H9 (cell line): ENCODE results near the gene ABCA1. TPM values are rescaled to one million over a fixed set of nuclear protein-coding genes. Genes with fewer than 3 reads are reported as not detected.

Source experiments
- DNase-seq: peaks from one replicate; pipeline ENCODE4 v3.0.0-alpha.2; 2017
- H2AFZ ChIP-seq: one replicate; pipeline ENCODE4 v1.6.1; 2013; ENCODE audit warnings: mild to moderate bottlenecking, low read length, control low read depth, moderate library complexity
- H2AK5ac ChIP-seq: 2 replicates; pipeline ENCODE4 v1.6.1; 2013; ENCODE audit warnings: low read length, control low read depth, mixed read lengths; ENCODE audit not compliant: insufficient read length
- H2BK120ac ChIP-seq: one replicate; pipeline ENCODE4 v1.6.1; 2013; ENCODE audit warnings: low read depth, mild to moderate bottlenecking, low read length, control low read depth, inconsistent platforms; ENCODE audit not compliant: poor library complexity, severe bottlenecking
- H2BK12ac ChIP-seq: 2 replicates; pipeline ENCODE4 v1.6.1; 2013; ENCODE audit warnings: low read length, control low read depth, mixed read lengths, low read depth; ENCODE audit not compliant: insufficient read length
- H2BK15ac ChIP-seq: 2 replicates; pipeline ENCODE4 v1.6.1; 2013; ENCODE audit warnings: low read depth, low read length, control low read depth
- H2BK20ac ChIP-seq: one replicate; pipeline ENCODE4 v1.6.1; 2013; ENCODE audit warnings: low read depth, mild to moderate bottlenecking, low read length, control low read depth, inconsistent platforms; ENCODE audit not compliant: poor library complexity, severe bottlenecking
- H2BK5ac ChIP-seq: 2 replicates; pipeline ENCODE4 v1.6.1; 2013; ENCODE audit warnings: low read length, control low read depth, mixed read lengths; ENCODE audit not compliant: insufficient read length
- H3K14ac ChIP-seq: 2 replicates; pipeline ENCODE4 v1.6.1; 2013; ENCODE audit warnings: low read length, control low read depth; ENCODE audit not compliant: insufficient read depth
- H3K18ac ChIP-seq: 2 replicates; pipeline ENCODE4 v1.6.1; 2013; ENCODE audit warnings: low read depth, mild to moderate bottlenecking, mixed read lengths, low read length, control low read depth; ENCODE audit not compliant: insufficient read length
- H3K23ac ChIP-seq: 2 replicates; pipeline ENCODE4 v1.6.1; 2013; ENCODE audit warnings: low read length, control low read depth, mixed read lengths, low read depth; ENCODE audit not compliant: insufficient read length
- H3K23me2 ChIP-seq: 2 replicates; pipeline ENCODE4 v1.6.1; 2013; ENCODE audit warnings: low read depth, mild to moderate bottlenecking, mixed read lengths, low read length, control low read depth; ENCODE audit not compliant: insufficient read length, poor library complexity, severe bottlenecking
- H3K27ac ChIP-seq: 2 replicates; pipeline ENCODE4 v1.5.1; 2013; ENCODE audit warnings: low read length, control low read depth, mixed read lengths, low read depth; ENCODE audit not compliant: insufficient read length
- H3K27me3 ChIP-seq: 2 replicates; pipeline ENCODE4 v1.6.1; 2013; ENCODE audit warnings: low read length, control low read depth, inconsistent platforms; ENCODE audit not compliant: insufficient read depth
- H3K4ac ChIP-seq: 2 replicates; pipeline ENCODE4 v1.6.1; 2013; ENCODE audit warnings: low read depth, mild to moderate bottlenecking, control low read depth, inconsistent platforms, low read length, moderate library complexity
- H3K4me1 ChIP-seq: 2 replicates; pipeline ENCODE4 v1.6.1; 2013; ENCODE audit warnings: low read length, control low read depth, inconsistent platforms; ENCODE audit not compliant: insufficient read depth
- H3K4me2 ChIP-seq: 2 replicates; pipeline ENCODE4 v1.6.1; 2013; ENCODE audit warnings: low read length, control low read depth, mixed read lengths; ENCODE audit not compliant: insufficient read length, insufficient read depth
- H3K56ac ChIP-seq: 2 replicates; pipeline ENCODE4 v1.6.1; 2013; ENCODE audit warnings: low read depth, mild to moderate bottlenecking, mixed read lengths, low read length, control low read depth; ENCODE audit not compliant: insufficient read length
- H3K79me1 ChIP-seq: 2 replicates; pipeline ENCODE4 v1.6.1; 2013; ENCODE audit warnings: low read depth, mild to moderate bottlenecking, moderate library complexity, low read length, control low read depth, inconsistent platforms; ENCODE audit not compliant: insufficient read depth, poor library complexity, severe bottlenecking
- H3K79me2 ChIP-seq: 2 replicates; pipeline ENCODE4 v1.6.1; 2013; ENCODE audit warnings: low read length, control low read depth, inconsistent platforms; ENCODE audit not compliant: insufficient read depth
- H3K9ac ChIP-seq: 2 replicates; pipeline ENCODE4 v1.6.1; 2013; ENCODE audit warnings: low read length, control low read depth, mixed read lengths; ENCODE audit not compliant: insufficient read length; ENCODE audit errors: extremely low read depth
- H3K9me3 ChIP-seq: one replicate; pipeline ENCODE4 v1.6.1; 2013; ENCODE audit warnings: low read depth, low read length, inconsistent platforms; ENCODE audit not compliant: control insufficient read depth
- H3T11ph ChIP-seq: one replicate; pipeline ENCODE4 v1.6.1; 2013; ENCODE audit warnings: mild to moderate bottlenecking, low read length, control low read depth, inconsistent platforms
- H4K20me1 ChIP-seq: one replicate; pipeline ENCODE4 v1.6.1; 2013; ENCODE audit not compliant: control insufficient read depth, insufficient read length, insufficient read depth
- H4K5ac ChIP-seq: 2 replicates; pipeline ENCODE4 v1.6.1; 2013; ENCODE audit warnings: low read depth, mild to moderate bottlenecking, mixed read lengths, low read length, control low read depth; ENCODE audit not compliant: insufficient read length
- H4K8ac ChIP-seq: replicated peaks from 2 replicates; pipeline ENCODE4 v1.6.1; 2013; ENCODE audit warnings: low read length, control low read depth, mixed read lengths, low read depth; ENCODE audit not compliant: insufficient read length
- H4K91ac ChIP-seq: 2 replicates; pipeline ENCODE4 v1.6.1; 2013; ENCODE audit warnings: low read depth, mild to moderate bottlenecking, moderate library complexity, mixed read lengths, low read length, control low read depth; ENCODE audit not compliant: insufficient read length
- H3K27ac Mint-ChIP-seq, 3 experiments: 2 replicates in 2 of 3; 3 replicates in 1 of 3; pipeline ENCODE4 v1.8.0; 2020 to 2021; ENCODE audit warnings: mixed read lengths in 3 of 3, mild to moderate bottlenecking in 1 of 3, moderate library complexity in 1 of 3
- H3K27me3 Mint-ChIP-seq: 2 replicates; pipeline ENCODE4 v1.8.0; 2021; ENCODE audit warnings: low read depth, mild to moderate bottlenecking, moderate library complexity, mixed read lengths
- H3K36me3 Mint-ChIP-seq, 3 experiments: 2 replicates in 2 of 3; 3 replicates in 1 of 3; pipeline ENCODE4 v1.8.0; 2020 to 2021; ENCODE audit warnings: low read depth in 3 of 3, mixed read lengths in 3 of 3; ENCODE audit not compliant: insufficient read depth in 1 of 3
- H3K4me1 Mint-ChIP-seq, 2 experiments: 2 replicates each; pipeline ENCODE4 v1.8.0; 2020; ENCODE audit warnings: mixed read lengths in 2 of 2
- H3K4me3 Mint-ChIP-seq, 2 experiments: 2 replicates in 1 of 2; 3 replicates in 1 of 2; pipeline ENCODE4 v1.8.0; 2020 to 2021; ENCODE audit warnings: mild to moderate bottlenecking in 2 of 2, mixed read lengths in 2 of 2, moderate library complexity in 1 of 2
- H3K9me3 Mint-ChIP-seq, 2 experiments: 2 replicates in 1 of 2; 3 replicates in 1 of 2; pipeline ENCODE4 v1.8.0; 2020; ENCODE audit warnings: mild to moderate bottlenecking in 2 of 2, mixed read lengths in 2 of 2, moderate library complexity in 1 of 2
- WGBS: extraction: QIAGEN DNeasy Blood & Tissue Kit; methylation state at CpG from one replicate; pipeline ENCODE4 v1.1.7; 2013; ENCODE audit warnings: missing lambda C conversion rate, low lambda C conversion rate, mixed read lengths; ENCODE audit not compliant: insufficient read length; ENCODE audit errors: extremely low coverage; 5-methylcytosine and 5-hydroxymethylcytosine counted together
- total RNA-seq: library from RNA; stranded (reverse); gene quantifications from 2 replicates; pipeline ENCODE4 v1.2.1, GENCODE V29; 2021
- TF ChIP-seq, protein P1 (sequence below): fragments of 200-600 bp; sonication (generic); conservative IDR thresholded peaks from 3 replicates; pipeline ENCODE4 v1.8.0; 2021; ENCODE audit warnings: antibody characterized with exemption, mild to moderate bottlenecking

Gene ABCA1
- total RNA-seq, 1 experiment from 2014 or later, result 16.6 TPM

DNA sequence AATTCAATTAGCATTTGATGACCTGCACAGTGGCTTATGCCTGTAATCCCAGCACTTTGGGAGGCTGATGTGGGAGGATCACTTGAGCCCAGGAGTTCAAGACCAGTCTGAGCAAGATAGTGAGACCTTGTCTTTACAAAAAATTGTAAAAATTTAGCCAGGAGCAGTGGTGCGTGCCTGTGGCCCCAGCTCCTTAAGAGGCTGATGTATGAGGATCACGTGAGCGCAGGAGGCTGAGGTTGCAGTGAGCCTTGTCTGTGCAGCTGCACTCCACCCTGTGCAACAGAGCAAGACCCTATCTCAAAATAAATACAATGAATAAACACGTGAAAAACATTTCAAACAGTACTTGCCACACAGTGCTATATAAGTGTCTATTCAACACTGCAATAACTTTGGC lies 4.2 kb downstream of the ABCA1 start:
- Mint-ChIP-seq H3K4me3 (no peak overlapping the region), H3K27me3 (peaks cover 4% of the 10 kb centered on the region), H3K27ac (no peak overlapping the region), H3K9me3 (no peaks in the 10 kb centered on the region), H3K36me3 (no peaks in the 10 kb centered on the region), H3K4me1 (peaks cover 17 to 22% of the 10 kb centered on the region in 2 experiments)
- Histone ChIP-seq H2AK5ac (no peak overlapping the region), H3K79me1 (no peaks in the 10 kb centered on the region), H2BK12ac (no peak overlapping the region), H2BK120ac (no peak overlapping the region), H4K20me1 (no peaks in the 10 kb centered on the region), H3K9ac (no peak overlapping the region), H3K9me3 (no peaks in the 10 kb centered on the region), H3K56ac (no peak overlapping the region), H3K4ac (no peak overlapping the region), H3K27ac (no peak overlapping the region), H3K23me2 (peaks cover 16% of the 10 kb centered on the region), H4K5ac (no peak overlapping the region), H2BK20ac (no peak overlapping the region), H3K4me1 (no peaks in the 10 kb centered on the region; the same call in 1 of the 2 replicates), H3K14ac (no peak overlapping the region), H3K27me3 (no peaks in the 10 kb centered on the region; the same call in 1 of the 2 replicates), H3K18ac (no peak overlapping the region), H2BK5ac (no peak overlapping the region), H3K4me2 (no peak overlapping the region), H4K8ac (no peak overlapping the region), H4K91ac (no peak overlapping the region), H2AFZ (no peak overlapping the region), H3K23ac (no peak overlapping the region), H2BK15ac (no peak overlapping the region), H3K79me2 (no peaks in the 10 kb centered on the region), H3T11ph (no peak overlapping the region)
- DNase-seq, result no peak
- WGBS, result no CpG with 5 or more reads among the region's 4 CpGs
- TF ChIP-seq, protein P1, sequence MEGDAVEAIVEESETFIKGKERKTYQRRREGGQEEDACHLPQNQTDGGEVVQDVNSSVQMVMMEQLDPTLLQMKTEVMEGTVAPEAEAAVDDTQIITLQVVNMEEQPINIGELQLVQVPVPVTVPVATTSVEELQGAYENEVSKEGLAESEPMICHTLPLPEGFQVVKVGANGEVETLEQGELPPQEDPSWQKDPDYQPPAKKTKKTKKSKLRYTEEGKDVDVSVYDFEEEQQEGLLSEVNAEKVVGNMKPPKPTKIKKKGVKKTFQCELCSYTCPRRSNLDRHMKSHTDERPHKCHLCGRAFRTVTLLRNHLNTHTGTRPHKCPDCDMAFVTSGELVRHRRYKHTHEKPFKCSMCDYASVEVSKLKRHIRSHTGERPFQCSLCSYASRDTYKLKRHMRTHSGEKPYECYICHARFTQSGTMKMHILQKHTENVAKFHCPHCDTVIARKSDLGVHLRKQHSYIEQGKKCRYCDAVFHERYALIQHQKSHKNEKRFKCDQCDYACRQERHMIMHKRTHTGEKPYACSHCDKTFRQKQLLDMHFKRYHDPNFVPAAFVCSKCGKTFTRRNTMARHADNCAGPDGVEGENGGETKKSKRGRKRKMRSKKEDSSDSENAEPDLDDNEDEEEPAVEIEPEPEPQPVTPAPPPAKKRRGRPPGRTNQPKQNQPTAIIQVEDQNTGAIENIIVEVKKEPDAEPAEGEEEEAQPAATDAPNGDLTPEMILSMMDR, result no peak
